ENCODE measurements around the gene GUCA2A.

The GUCA2A gene

GRCh38 chr1:42170779-42171621 lies 6.5 kb upstream of the GUCA2A start:
- Histone ChIP-seq H2BK120ac (ENCODE audit: low read depth, low read length) (no peak overlapping the region), H3K27ac (ENCODE audit: low read depth, low read length) (no peak overlapping the region), H3K4ac (ENCODE audit: low read depth, low read length) (no peak overlapping the region), H3K23ac (ENCODE audit: low read length) (no peak overlapping the region), H3K27me3 (ENCODE audit: insufficient read depth, low read length, poor library complexity) (no peaks in the 10 kb centered on the region), H3K79me1 (ENCODE audit: low read length) (no peaks in the 10 kb centered on the region), H3K9ac (ENCODE audit: low read length) (peak overlapping the region; percentile 23), H4K8ac (ENCODE audit: low read depth, low read length) (no peak overlapping the region), H4K5ac (ENCODE audit: low read length) (no peak overlapping the region), H3K18ac (ENCODE audit: low read length) (no peak overlapping the region), H2BK15ac (replicated peaks; ENCODE audit: low read depth) (no peak overlapping the region), H3K4me1 (ENCODE audit: control insufficient read depth, low read depth, low read length) (peaks cover 6% of the 10 kb centered on the region), H3K36me3 (ENCODE audit: control insufficient read depth, insufficient read depth, low read length) (no peaks in the 10 kb centered on the region), H3K4me2 (ENCODE audit: low read length) (no peak overlapping the region), H3K56ac (ENCODE audit: low read length) (no peak overlapping the region), H2BK5ac (ENCODE audit: low read length) (no peak overlapping the region), H3K4me3 (ENCODE audit: low read length) (no peak overlapping the region), H3K79me2 (ENCODE audit: control insufficient read depth, insufficient read depth, low read length) (no peaks in the 10 kb centered on the region), H2AK5ac (ENCODE audit: low read length) (no peak overlapping the region)
- no CpG with 5 or more reads among the region's 17 CpGs for WGBS (ENCODE audit: extremely low coverage, insufficient coverage, low lambda C conversion rate)
- DNase-seq: peak; percentile 66

- no peak overlapping the region for H3K23ac ChIP-seq (ENCODE audit: low read length)
- H3K4me1 ChIP-seq (ENCODE audit: control insufficient read depth, low read depth, low read length): peaks cover 8% of the 10 kb centered on the region
- no peaks in the 10 kb centered on the region for H3K36me3 ChIP-seq (ENCODE audit: control insufficient read depth, insufficient read depth, low read length)
- no peak for DNase-seq
- H4K5ac ChIP-seq (ENCODE audit: low read length): no peak overlapping the region
- no peak overlapping the region for H4K8ac ChIP-seq (ENCODE audit: low read depth, low read length)
- H3K4me2 ChIP-seq (ENCODE audit: low read length): no peak overlapping the region
- H2AK5ac ChIP-seq (ENCODE audit: low read length): no peak overlapping the region
- H2BK15ac ChIP-seq (replicated peaks; ENCODE audit: low read depth): no peak overlapping the region
- WGBS (ENCODE audit: extremely low coverage, insufficient coverage, low lambda C conversion rate): no CpG with 5 or more reads among the region's 3 CpGs
- no peak overlapping the region for H2BK5ac ChIP-seq (ENCODE audit: low read length)
- H3K79me1 ChIP-seq (ENCODE audit: low read length): no peaks in the 10 kb centered on the region
- H3K4me3 ChIP-seq (ENCODE audit: low read length): no peak overlapping the region
- H3K9ac ChIP-seq (ENCODE audit: low read length): no peak overlapping the region
- no peak overlapping the region for H2BK120ac ChIP-seq (ENCODE audit: low read depth, low read length)
- H3K27me3 ChIP-seq (ENCODE audit: insufficient read depth, low read length, poor library complexity): no peaks in the 10 kb centered on the region
- no peak overlapping the region for H3K27ac ChIP-seq (ENCODE audit: low read depth, low read length)
- H3K79me2 ChIP-seq (ENCODE audit: control insufficient read depth, insufficient read depth, low read length): no peaks in the 10 kb centered on the region
- no peak overlapping the region for H3K4ac ChIP-seq (ENCODE audit: low read depth, low read length)
- H3K18ac ChIP-seq (ENCODE audit: low read length): no peak overlapping the region
- no peak overlapping the region for H3K56ac ChIP-seq (ENCODE audit: low read length)
Observed at GRCh38 chr1:42168763-42169162, 4.2 kb upstream of the GUCA2A start.

- Histone ChIP-seq H2BK5ac (ENCODE audit: low read length) (no peak overlapping the region), H3K79me1 (ENCODE audit: low read length) (no peaks in the 10 kb centered on the region), H3K9ac (ENCODE audit: low read length) (no peak overlapping the region), H3K27ac (ENCODE audit: low read depth, low read length) (no peak overlapping the region), H4K5ac (ENCODE audit: low read length) (no peak overlapping the region), H4K8ac (ENCODE audit: low read depth, low read length) (no peak overlapping the region), H2BK120ac (ENCODE audit: low read depth, low read length) (no peak overlapping the region), H2AK5ac (ENCODE audit: low read length) (no peak overlapping the region), H3K36me3 (ENCODE audit: control insufficient read depth, insufficient read depth, low read length) (no peaks in the 10 kb centered on the region), H3K18ac (ENCODE audit: low read length) (no peak overlapping the region), H3K4me3 (ENCODE audit: low read length) (no peak overlapping the region), H3K56ac (ENCODE audit: low read length) (no peak overlapping the region), H3K4me2 (ENCODE audit: low read length) (no peak overlapping the region), H3K4me1 (ENCODE audit: control insufficient read depth, low read depth, low read length) (peaks cover 8% of the 10 kb centered on the region), H3K4ac (ENCODE audit: low read depth, low read length) (no peak overlapping the region), H3K23ac (ENCODE audit: low read length) (no peak overlapping the region), H3K79me2 (ENCODE audit: control insufficient read depth, insufficient read depth, low read length) (no peaks in the 10 kb centered on the region), H2BK15ac (replicated peaks; ENCODE audit: low read depth) (no peak overlapping the region), H3K27me3 (ENCODE audit: insufficient read depth, low read length, poor library complexity) (no peaks in the 10 kb centered on the region)
- DNase-seq: no peak
- no CpG with 5 or more reads among the region's 1 CpG for WGBS (ENCODE audit: extremely low coverage, insufficient coverage, low lambda C conversion rate)
Observed at GRCh38 chr1:42168391-42168670, 3.8 kb upstream of the GUCA2A start.

- no peaks in the 10 kb centered on the region for H3K79me2 ChIP-seq (ENCODE audit: control insufficient read depth, insufficient read depth, low read length)
- WGBS (ENCODE audit: extremely low coverage, insufficient coverage, low lambda C conversion rate): no CpG with 5 or more reads among the region's 21 CpGs
Observed at GRCh38 chr1:42167611-42168390, 3.3 kb upstream of the GUCA2A start.

GRCh38 chr1:42165511-42166210 lies 1.1 kb upstream of the GUCA2A start:
- peaks cover 5% of the 10 kb centered on the region for H3K4me1 ChIP-seq (ENCODE audit: control insufficient read depth, low read depth, low read length)
- H2BK5ac ChIP-seq (ENCODE audit: low read length): no peak overlapping the region
- H3K18ac ChIP-seq (ENCODE audit: low read length): no peak overlapping the region
- H3K9ac ChIP-seq (ENCODE audit: low read length): no peak overlapping the region
- no peak overlapping the region for H3K27ac ChIP-seq (ENCODE audit: low read depth, low read length)
- H3K4me3 ChIP-seq (ENCODE audit: low read length): no peak overlapping the region
- H4K8ac ChIP-seq (ENCODE audit: low read depth, low read length): no peak overlapping the region
- no peaks in the 10 kb centered on the region for H3K79me2 ChIP-seq (ENCODE audit: control insufficient read depth, insufficient read depth, low read length)
- WGBS (ENCODE audit: extremely low coverage, insufficient coverage, low lambda C conversion rate): no CpG with 5 or more reads among the region's 12 CpGs
- H3K27me3 ChIP-seq (ENCODE audit: insufficient read depth, low read length, poor library complexity): no peaks in the 10 kb centered on the region
- no peaks in the 10 kb centered on the region for H3K79me1 ChIP-seq (ENCODE audit: low read length)
- H3K4me2 ChIP-seq (ENCODE audit: low read length): no peak overlapping the region
- no peaks in the 10 kb centered on the region for H3K36me3 ChIP-seq (ENCODE audit: control insufficient read depth, insufficient read depth, low read length)
- no peak overlapping the region for H3K4ac ChIP-seq (ENCODE audit: low read depth, low read length)
- peak; percentile 81 for DNase-seq
- no peak overlapping the region for H2BK120ac ChIP-seq (ENCODE audit: low read depth, low read length)
- no peak overlapping the region for H4K5ac ChIP-seq (ENCODE audit: low read length)
- peak overlapping the region; percentile 31 for H3K56ac ChIP-seq (ENCODE audit: low read length)
- H3K23ac ChIP-seq (ENCODE audit: low read length): no peak overlapping the region
- no peak overlapping the region for H2BK15ac ChIP-seq (replicated peaks; ENCODE audit: low read depth)
- no peak overlapping the region for H2AK5ac ChIP-seq (ENCODE audit: low read length)

More at GRCh38 chr1:42167611-42168390, 3.3 kb upstream of the GUCA2A start:
- Histone ChIP-seq H3K79me1 (ENCODE audit: low read length) (no peaks in the 10 kb centered on the region), H3K4me3 (ENCODE audit: low read length) (no peak overlapping the region), H2BK15ac (replicated peaks; ENCODE audit: low read depth) (no peak overlapping the region), H2BK120ac (ENCODE audit: low read depth, low read length) (no peak overlapping the region), H3K18ac (ENCODE audit: low read length) (no peak overlapping the region), H4K8ac (ENCODE audit: low read depth, low read length) (no peak overlapping the region), H3K56ac (ENCODE audit: low read length) (no peak overlapping the region), H4K5ac (ENCODE audit: low read length) (no peak overlapping the region), H2AK5ac (ENCODE audit: low read length) (peak overlapping the region; percentile 43), H3K36me3 (ENCODE audit: control insufficient read depth, insufficient read depth, low read length) (no peaks in the 10 kb centered on the region), H3K23ac (ENCODE audit: low read length) (no peak overlapping the region), H2BK5ac (ENCODE audit: low read length) (no peak overlapping the region), H3K27ac (ENCODE audit: low read depth, low read length) (no peak overlapping the region), H3K4me2 (ENCODE audit: low read length) (no peak overlapping the region), H3K4ac (ENCODE audit: low read depth, low read length) (no peak overlapping the region), H3K9ac (ENCODE audit: low read length) (no peak overlapping the region), H3K4me1 (ENCODE audit: control insufficient read depth, low read depth, low read length) (peaks cover 8% of the 10 kb centered on the region), H3K27me3 (ENCODE audit: insufficient read depth, low read length, poor library complexity) (no peaks in the 10 kb centered on the region)
- DNase-seq: no peak

Measured in mesendoderm (in vitro differentiated cells).